Measurements from ENCODE around the gene SPACA7. TPM values are rescaled to one million over a fixed set of nuclear protein-coding genes. Genes with fewer than 3 reads are reported as not detected.

The SPACA7 gene
- total and polyA plus RNA-seq, 2 experiments from 2014 or later, result not detected

GRCh38 chr13:112350300-112350699 lies 25.9 kb upstream of the SPACA7 start:
- Histone ChIP-seq H3K9me3 (ENCODE audit: low read depth) (no peaks in the 10 kb centered on the region), H3K36me3 (no peaks in the 10 kb centered on the region), H3K4me3 (no peak overlapping the region), H3K27ac (no peak overlapping the region), H3K27me3 (peaks cover 65% of the 10 kb centered on the region), H3K4me1 (ENCODE audit: low read depth) (no peaks in the 10 kb centered on the region)
- TF ChIP-seq CTCF (IDR thresholded peaks at IDR 0.05; ENCODE audit: low read depth, low read length), result no peak
- DNase-seq (ENCODE audit: low read depth in 1 of 2, low spot score in 1 of 2), result peak in 1 of 2 donors; percentile 29

- Histone ChIP-seq H3K9me3 (ENCODE audit: low read depth) (no peaks in the 10 kb centered on the region), H3K4me3 (no peak overlapping the region), H3K27me3 (peaks cover 53% of the 10 kb centered on the region), H3K27ac (no peak overlapping the region), H3K36me3 (no peaks in the 10 kb centered on the region), H3K4me1 (ENCODE audit: low read depth) (no peaks in the 10 kb centered on the region)
- no peak for TF ChIP-seq CTCF (IDR thresholded peaks at IDR 0.05; ENCODE audit: low read depth, low read length)
- DNase-seq (ENCODE audit: low read depth in 1 of 2, low spot score in 1 of 2), result no peak
These were observed 24.3 kb upstream of the SPACA7 start for GRCh38 chr13:112351825-112352224.

GRCh38 chr13:112353856-112354255 lies 22.3 kb upstream of the SPACA7 start:
- Histone ChIP-seq H3K27me3 (peaks cover 37% of the 10 kb centered on the region), H3K9me3 (ENCODE audit: low read depth) (no peaks in the 10 kb centered on the region), H3K4me3 (no peak overlapping the region), H3K27ac (no peak overlapping the region), H3K36me3 (no peaks in the 10 kb centered on the region), H3K4me1 (ENCODE audit: low read depth) (no peaks in the 10 kb centered on the region)
- no peak for TF ChIP-seq CTCF (IDR thresholded peaks at IDR 0.05; ENCODE audit: low read depth, low read length)
- DNase-seq (ENCODE audit: low read depth in 1 of 2, low spot score in 1 of 2), result no peak

GRCh38 chr13:112354330-112355273 lies 21.6 kb upstream of the SPACA7 start:
- Histone ChIP-seq H3K4me1 (ENCODE audit: low read depth) (no peaks in the 10 kb centered on the region), H3K27ac (no peak overlapping the region), H3K27me3 (peaks cover 29% of the 10 kb centered on the region), H3K9me3 (ENCODE audit: low read depth) (no peaks in the 10 kb centered on the region), H3K4me3 (no peak overlapping the region), H3K36me3 (no peaks in the 10 kb centered on the region)
- no peak for DNase-seq (ENCODE audit: low read depth in 1 of 2, low spot score in 1 of 2)
- TF ChIP-seq CTCF (IDR thresholded peaks at IDR 0.05; ENCODE audit: low read depth, low read length), result no peak

- H3K9me3 ChIP-seq (ENCODE audit: low read depth), result no peaks in the 10 kb centered on the region
- H3K27ac ChIP-seq, result no peak overlapping the region
- H3K4me1 ChIP-seq (ENCODE audit: low read depth), result no peaks in the 10 kb centered on the region
- H3K36me3 ChIP-seq, result no peaks in the 10 kb centered on the region
- TF ChIP-seq CTCF (IDR thresholded peaks at IDR 0.05; ENCODE audit: low read depth, low read length), result no peak
- H3K4me3 ChIP-seq, result no peak overlapping the region
- H3K27me3 ChIP-seq, result peaks cover 25% of the 10 kb centered on the region
- no peak for DNase-seq (ENCODE audit: low read depth in 1 of 2, low spot score in 1 of 2)
These were observed 20.8 kb upstream of the SPACA7 start for GRCh38 chr13:112355274-112355838.
